Measurements from ENCODE around the gene HMGN5. TPM values are rescaled to one million over a fixed set of nuclear protein-coding genes. Genes with fewer than 3 reads are reported as not detected.

HMGN5 gene, protein sequence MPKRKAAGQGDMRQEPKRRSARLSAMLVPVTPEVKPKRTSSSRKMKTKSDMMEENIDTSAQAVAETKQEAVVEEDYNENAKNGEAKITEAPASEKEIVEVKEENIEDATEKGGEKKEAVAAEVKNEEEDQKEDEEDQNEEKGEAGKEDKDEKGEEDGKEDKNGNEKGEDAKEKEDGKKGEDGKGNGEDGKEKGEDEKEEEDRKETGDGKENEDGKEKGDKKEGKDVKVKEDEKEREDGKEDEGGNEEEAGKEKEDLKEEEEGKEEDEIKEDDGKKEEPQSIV
- total RNA-seq = 0.98 and 1.1 TPM in 2 replicates

GRCh38 chrX:81201671-81202455 lies at the start of gene HMGN5, which contains the start of gene SH3BGRL:
TSS of gene HMGN5 (minus strand) at chrX:81201913. CDS start at chrX:81121549, 80,364 bp downstream.
TSS of gene SH3BGRL (plus strand) at chrX:81202102. CDS start at chrX:81202201, 99 bp downstream.

Other genes with a start within 250 kb of the HMGN5 start
- 66.6 and 72.7 TPM in 2 replicates for gene SH3BGRL, start 189 bp upstream of the HMGN5 start, total RNA-seq

Data from vein endothelial cell (primary cell).